ENCODE results near the gene AP1S3. TPM values are rescaled to one million over a fixed set of nuclear protein-coding genes. Genes with fewer than 3 reads are reported as not detected.
"Not testable (repeated sequence)": the region's sequence is repeated elsewhere in the genome, so short reads cannot be mapped to it uniquely, and the experiment has no call there.

Gene AP1S3
- total RNA-seq, 1 donor from 2014 or later: 14.3 TPM

DNA sequence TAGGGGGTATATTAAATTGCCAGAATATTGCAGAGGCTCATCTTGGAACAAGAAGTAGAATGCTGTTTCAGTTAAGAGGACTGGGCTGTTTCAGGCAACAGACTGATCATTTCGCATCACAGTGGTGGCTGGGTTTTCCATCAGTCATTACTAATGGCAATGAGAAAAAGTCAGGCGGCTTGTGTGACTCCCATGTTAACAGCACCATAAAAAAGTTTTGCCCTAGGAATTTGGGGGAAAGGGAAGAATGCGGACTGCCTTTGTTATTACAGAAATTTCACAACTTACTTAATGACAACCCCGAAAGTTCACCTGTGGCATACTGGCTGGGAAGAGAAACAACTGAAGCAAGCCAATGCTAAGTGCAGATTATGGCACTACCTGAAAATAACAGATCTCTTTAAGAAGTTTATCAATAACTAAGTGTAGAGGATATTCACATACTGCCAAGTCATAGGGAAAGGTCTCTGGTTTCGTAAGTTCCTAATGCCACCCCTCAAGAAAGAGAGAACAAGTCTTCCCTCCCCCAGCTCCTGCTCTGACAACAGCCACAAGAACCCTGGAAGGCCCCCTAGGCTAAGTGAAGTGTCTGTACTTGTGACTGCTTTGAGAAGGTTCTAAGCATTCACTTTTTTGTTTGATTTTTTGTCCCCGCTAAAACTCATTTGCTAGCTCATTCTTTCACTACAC is 40.5 kb upstream of the AP1S3 start:
- Histone ChIP-seq H3K27me3 (ENCODE audit: insufficient read depth, low read length) (no peaks in the 10 kb centered on the region), H3K4me2 (ENCODE audit: low read length) (no peak overlapping the region), H3K4me3 (ENCODE audit: insufficient read depth, low read depth, low read length) (no peak overlapping the region), H3K27ac (ENCODE audit: low read depth, low read length) (no peak overlapping the region), H4K20me1 (ENCODE audit: insufficient read depth, low read length) (no peaks in the 10 kb centered on the region), H3K79me2 (ENCODE audit: insufficient read depth, low read length) (no peaks in the 10 kb centered on the region), H2AFZ (ENCODE audit: low read depth, low read length) (no peak overlapping the region), H3K9me3 (ENCODE audit: insufficient read depth, low read depth, low read length) (no peaks in the 10 kb centered on the region), H3K9ac (ENCODE audit: low read length) (no peak overlapping the region), H3K4me1 (ENCODE audit: insufficient read depth, low read length) (no peaks in the 10 kb centered on the region), H3K36me3 (ENCODE audit: insufficient read depth, low read length) (peaks cover 44% of the 10 kb centered on the region)
- H3K27me3 Mint-ChIP-seq (ENCODE audit: low read depth, unreplicated experiment): no peaks in the 10 kb centered on the region
- no peak overlapping the region for H3K4me3 Mint-ChIP-seq (ENCODE audit: unreplicated experiment)
- peaks cover 16% of the 10 kb centered on the region for H3K36me3 Mint-ChIP-seq (ENCODE audit: low read depth, unreplicated experiment)
- TF ChIP-seq EZH2 (IDR thresholded peaks at IDR 0.05; ENCODE audit: insufficient read depth, low read length): no peak
- TF ChIP-seq, protein P1, sequence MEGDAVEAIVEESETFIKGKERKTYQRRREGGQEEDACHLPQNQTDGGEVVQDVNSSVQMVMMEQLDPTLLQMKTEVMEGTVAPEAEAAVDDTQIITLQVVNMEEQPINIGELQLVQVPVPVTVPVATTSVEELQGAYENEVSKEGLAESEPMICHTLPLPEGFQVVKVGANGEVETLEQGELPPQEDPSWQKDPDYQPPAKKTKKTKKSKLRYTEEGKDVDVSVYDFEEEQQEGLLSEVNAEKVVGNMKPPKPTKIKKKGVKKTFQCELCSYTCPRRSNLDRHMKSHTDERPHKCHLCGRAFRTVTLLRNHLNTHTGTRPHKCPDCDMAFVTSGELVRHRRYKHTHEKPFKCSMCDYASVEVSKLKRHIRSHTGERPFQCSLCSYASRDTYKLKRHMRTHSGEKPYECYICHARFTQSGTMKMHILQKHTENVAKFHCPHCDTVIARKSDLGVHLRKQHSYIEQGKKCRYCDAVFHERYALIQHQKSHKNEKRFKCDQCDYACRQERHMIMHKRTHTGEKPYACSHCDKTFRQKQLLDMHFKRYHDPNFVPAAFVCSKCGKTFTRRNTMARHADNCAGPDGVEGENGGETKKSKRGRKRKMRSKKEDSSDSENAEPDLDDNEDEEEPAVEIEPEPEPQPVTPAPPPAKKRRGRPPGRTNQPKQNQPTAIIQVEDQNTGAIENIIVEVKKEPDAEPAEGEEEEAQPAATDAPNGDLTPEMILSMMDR (IDR thresholded peaks at IDR 0.05; ENCODE audit: insufficient read depth, low read depth, low read length): no peak
- FAIRE-seq: no peak
- H3K9me3 Mint-ChIP-seq (ENCODE audit: unreplicated experiment): no peaks in the 10 kb centered on the region
- no peak overlapping the region for H3K27ac Mint-ChIP-seq (ENCODE audit: unreplicated experiment)
- H3K4me1 Mint-ChIP-seq (ENCODE audit: low read depth, unreplicated experiment): no peaks in the 10 kb centered on the region
- no peak for DNase-seq (ENCODE audit: low read depth)

DNA sequence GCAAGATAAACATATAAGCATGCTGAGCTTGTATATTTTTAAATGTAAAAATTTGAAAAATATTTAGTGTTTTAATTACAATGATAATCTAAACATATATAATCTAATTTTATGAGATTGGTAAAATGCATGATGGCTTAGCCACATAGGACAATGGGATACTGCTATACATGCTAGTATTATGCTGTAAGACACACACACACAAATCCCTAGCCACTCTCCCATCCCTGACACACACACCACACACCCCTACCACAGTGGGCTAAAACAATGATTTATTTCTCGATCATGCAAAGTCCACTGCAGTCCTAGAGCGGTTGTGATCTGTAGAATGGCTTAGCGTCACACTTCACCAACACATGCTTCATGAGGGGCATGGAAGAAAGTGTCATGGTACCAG is 36.3 kb upstream of the AP1S3 start:
- H3K9me3 Mint-ChIP-seq (ENCODE audit: unreplicated experiment): no peaks in the 10 kb centered on the region
- Histone ChIP-seq H3K4me1 (ENCODE audit: insufficient read depth, low read length) (no peaks in the 10 kb centered on the region), H3K27ac (ENCODE audit: low read depth, low read length) (no peak overlapping the region), H3K4me3 (ENCODE audit: insufficient read depth, low read depth, low read length) (no peak overlapping the region), H3K79me2 (ENCODE audit: insufficient read depth, low read length) (no peaks in the 10 kb centered on the region), H4K20me1 (ENCODE audit: insufficient read depth, low read length) (no peaks in the 10 kb centered on the region), H3K9me3 (ENCODE audit: insufficient read depth, low read depth, low read length) (no peaks in the 10 kb centered on the region), H3K27me3 (ENCODE audit: insufficient read depth, low read length) (no peaks in the 10 kb centered on the region), H3K36me3 (ENCODE audit: insufficient read depth, low read length) (peaks cover 31% of the 10 kb centered on the region), H2AFZ (ENCODE audit: low read depth, low read length) (no peak overlapping the region), H3K4me2 (ENCODE audit: low read length) (no peak overlapping the region), H3K9ac (ENCODE audit: low read length) (no peak overlapping the region)
- H3K4me1 Mint-ChIP-seq (ENCODE audit: low read depth, unreplicated experiment): no peaks in the 10 kb centered on the region
- no peak overlapping the region for H3K4me3 Mint-ChIP-seq (ENCODE audit: unreplicated experiment)
- TF ChIP-seq, protein P1 (IDR thresholded peaks at IDR 0.05; ENCODE audit: insufficient read depth, low read depth, low read length): no peak
- TF ChIP-seq EZH2 (IDR thresholded peaks at IDR 0.05; ENCODE audit: insufficient read depth, low read length): no peak
- FAIRE-seq (no peak), DNase-seq (ENCODE audit: low read depth) (no peak)
- no peak overlapping the region for H3K27ac Mint-ChIP-seq (ENCODE audit: unreplicated experiment)
- peaks cover 14% of the 10 kb centered on the region for H3K36me3 Mint-ChIP-seq (ENCODE audit: low read depth, unreplicated experiment)
- no peaks in the 10 kb centered on the region for H3K27me3 Mint-ChIP-seq (ENCODE audit: low read depth, unreplicated experiment)

DNA sequence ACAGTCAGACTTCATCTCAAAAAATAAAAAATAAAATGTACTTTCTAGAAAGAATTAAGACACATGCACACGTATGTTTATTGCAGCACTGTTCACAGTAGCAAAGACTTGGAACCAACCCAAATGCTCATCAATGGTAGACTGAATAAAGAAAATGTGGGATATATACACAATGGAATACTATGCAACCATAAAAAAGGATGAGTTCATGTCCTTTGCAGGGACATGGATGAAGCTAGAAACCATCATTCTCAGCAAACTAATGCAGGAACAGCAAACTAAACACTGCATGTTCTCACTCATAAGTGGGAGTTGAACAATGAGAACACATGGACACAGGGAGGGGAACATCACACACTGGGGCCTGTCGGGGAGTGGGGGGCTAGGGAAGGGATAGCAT is 35.4 kb upstream of the AP1S3 start:
- not testable (repeated sequence) for FAIRE-seq; H3K27ac ChIP-seq (ENCODE audit: low read depth, low read length); H3K79me2 ChIP-seq (ENCODE audit: insufficient read depth, low read length); H4K20me1 ChIP-seq (ENCODE audit: insufficient read depth, low read length); H3K27me3 ChIP-seq (ENCODE audit: insufficient read depth, low read length); H3K9me3 ChIP-seq (ENCODE audit: insufficient read depth, low read depth, low read length); H3K9me3 Mint-ChIP-seq (ENCODE audit: unreplicated experiment); H3K4me1 ChIP-seq (ENCODE audit: insufficient read depth, low read length); H2AFZ ChIP-seq (ENCODE audit: low read depth, low read length); H3K4me3 Mint-ChIP-seq (ENCODE audit: unreplicated experiment); DNase-seq (ENCODE audit: low read depth); H3K4me1 Mint-ChIP-seq (ENCODE audit: low read depth, unreplicated experiment); H3K27me3 Mint-ChIP-seq (ENCODE audit: low read depth, unreplicated experiment); H3K27ac Mint-ChIP-seq (ENCODE audit: unreplicated experiment); H3K36me3 Mint-ChIP-seq (ENCODE audit: low read depth, unreplicated experiment); H3K9ac ChIP-seq (ENCODE audit: low read length); H3K4me3 ChIP-seq (ENCODE audit: insufficient read depth, low read depth, low read length); H3K4me2 ChIP-seq (ENCODE audit: low read length)
- peaks cover 22% of the 10 kb centered on the region for H3K36me3 ChIP-seq (ENCODE audit: insufficient read depth, low read length)

DNA sequence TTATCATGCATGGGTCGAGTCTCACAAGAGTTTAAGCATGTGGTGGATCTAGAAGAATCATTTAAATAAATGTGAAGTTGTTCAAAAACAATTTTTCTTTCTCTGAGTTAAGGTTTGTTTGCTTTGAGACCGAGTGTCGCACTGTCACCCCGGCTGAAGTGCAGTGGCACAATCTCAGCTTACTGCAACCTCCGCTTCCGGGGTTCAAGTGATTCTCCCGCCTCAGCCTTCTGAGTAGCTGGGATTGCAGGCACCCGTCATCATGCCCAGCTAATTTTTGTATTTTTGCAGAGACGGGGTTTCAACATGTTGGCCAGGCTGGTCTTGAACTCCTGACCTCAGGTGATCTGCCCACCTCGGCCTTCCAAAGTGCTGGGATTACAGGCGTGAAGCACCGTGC is 34.3 kb upstream of the AP1S3 start:
- not testable (repeated sequence) for H3K9ac ChIP-seq (ENCODE audit: low read length); H3K4me3 Mint-ChIP-seq (ENCODE audit: unreplicated experiment); H4K20me1 ChIP-seq (ENCODE audit: insufficient read depth, low read length); H3K27ac ChIP-seq (ENCODE audit: low read depth, low read length); FAIRE-seq; H2AFZ ChIP-seq (ENCODE audit: low read depth, low read length); H3K9me3 Mint-ChIP-seq (ENCODE audit: unreplicated experiment); H3K27me3 ChIP-seq (ENCODE audit: insufficient read depth, low read length); H3K27ac Mint-ChIP-seq (ENCODE audit: unreplicated experiment); DNase-seq (ENCODE audit: low read depth); H3K27me3 Mint-ChIP-seq (ENCODE audit: low read depth, unreplicated experiment); H3K9me3 ChIP-seq (ENCODE audit: insufficient read depth, low read depth, low read length); H3K4me1 ChIP-seq (ENCODE audit: insufficient read depth, low read length); H3K4me1 Mint-ChIP-seq (ENCODE audit: low read depth, unreplicated experiment); H3K4me3 ChIP-seq (ENCODE audit: insufficient read depth, low read depth, low read length); H3K4me2 ChIP-seq (ENCODE audit: low read length); H3K79me2 ChIP-seq (ENCODE audit: insufficient read depth, low read length); H3K36me3 Mint-ChIP-seq (ENCODE audit: low read depth, unreplicated experiment)
- H3K36me3 ChIP-seq (ENCODE audit: insufficient read depth, low read length): peaks cover 18% of the 10 kb centered on the region

Measured in astrocyte (in vitro differentiated cells and primary cell).